Thymus (tissue), 11 donors: Measurements from ENCODE around the gene LRP1B. TPM values are rescaled to one million over a fixed set of nuclear protein-coding genes. Genes with fewer than 3 reads are reported as not detected.

Experiments used
- DNase-seq, 9 donors: peaks; one replicate each; pipeline ENCODE4 v3.0.0-alpha.2; 2013; ENCODE audit warnings: low spot score in 9 of 9, low read depth in 6 of 9, missing footprints in 1 of 9
- H3K27ac ChIP-seq, 2 donors: one replicate each; pipeline ENCODE4 v1.5.1; 2013; ENCODE audit warnings: control low read depth in 1 of 2, low read depth in 1 of 2, low read length in 1 of 2, mild to moderate bottlenecking in 1 of 2, moderate library complexity in 1 of 2
- H3K27me3 ChIP-seq, 2 donors: one replicate each; pipeline ENCODE4 v1.5.1; 2013; ENCODE audit warnings: low read length in 1 of 2; ENCODE audit not compliant: control insufficient read depth in 2 of 2, insufficient read depth in 1 of 2
- H3K36me3 ChIP-seq, 2 donors: one replicate each; pipeline ENCODE4 v1.5.1; 2013; ENCODE audit warnings: low read length in 1 of 2, mild to moderate bottlenecking in 1 of 2, moderate library complexity in 1 of 2; ENCODE audit not compliant: control insufficient read depth in 2 of 2, insufficient read depth in 2 of 2
- H3K4me1 ChIP-seq, 2 donors: one replicate each; pipeline ENCODE4 v1.5.1; 2013; ENCODE audit warnings: low read length in 2 of 2; ENCODE audit not compliant: control insufficient read depth in 2 of 2, insufficient read depth in 2 of 2
- H3K4me3 ChIP-seq, 2 donors: one replicate each; pipeline ENCODE4 v1.5.1; 2013; ENCODE audit warnings: low read length in 2 of 2, control low read depth in 1 of 2, mild to moderate bottlenecking in 1 of 2
- H3K9me3 ChIP-seq, 2 donors: one replicate each; pipeline ENCODE4 v1.5.1; 2013; ENCODE audit warnings: low read length in 1 of 2, mild to moderate bottlenecking in 1 of 2; ENCODE audit not compliant: control insufficient read depth in 2 of 2, insufficient read depth in 1 of 2
- WGBS: extraction: QIAGEN DNeasy Blood & Tissue Kit; methylation state at CpG from one replicate; pipeline ENCODE4 v1.1.7; 2013; 5-methylcytosine and 5-hydroxymethylcytosine counted together
- polyA plus RNA-seq: library from polyadenylated mRNA; stranded (reverse); fragments of 200-250 nt; gene quantifications from one replicate; pipeline ENCODE4 v1.2.3, GENCODE V29; 2013
- total RNA-seq: library from RNA; stranded (reverse); fragments of 120-200 nt; gene quantifications from one replicate; pipeline ENCODE4 v1.2.4, GENCODE V29; 2013
- donor health status: healthy.

Gene LRP1B
- total and polyA plus RNA-seq, 2 donors, result 0.18 to 0.28 TPM

- no peaks in the 10 kb centered on the region for H3K9me3 ChIP-seq
- H3K4me3 ChIP-seq, result no peak overlapping the region
- DNase-seq, result no peak
- no peak overlapping the region for H3K27ac ChIP-seq
- 90% methylated on average over 1 of the region's 1 CpG for WGBS
- no peaks in the 10 kb centered on the region for H3K4me1 ChIP-seq
- no peaks in the 10 kb centered on the region for H3K27me3 ChIP-seq
- H3K36me3 ChIP-seq, result no peaks in the 10 kb centered on the region
Measured at GRCh38 chr2:142061733-142062132, 69.1 kb downstream of the LRP1B start.

GRCh38 chr2:142058149-142058548 is 72.7 kb downstream of the LRP1B start:
- Histone ChIP-seq H3K4me3 (no peak overlapping the region), H3K9me3 (no peaks in the 10 kb centered on the region), H3K27me3 (no peaks in the 10 kb centered on the region), H3K36me3 (no peaks in the 10 kb centered on the region), H3K4me1 (no peaks in the 10 kb centered on the region), H3K27ac (no peak overlapping the region)
- no peak for DNase-seq
- 82% methylated on average over 4 of the region's 4 CpGs for WGBS

- 94% methylated on average over 3 of the region's 3 CpGs for WGBS
Measured at GRCh38 chr2:142056784-142057183, 74.0 kb downstream of the LRP1B start.

GRCh38 chr2:142052220-142052863 is 78.5 kb downstream of the LRP1B start:
- WGBS, result 67% methylated on average over 5 of the region's 5 CpGs
- no peaks in the 10 kb centered on the region for H3K36me3 ChIP-seq
- DNase-seq, result no peak

More at GRCh38 chr2:142056784-142057183, 74.0 kb downstream of the LRP1B start:
- Histone ChIP-seq H3K27ac (no peak overlapping the region), H3K36me3 (no peaks in the 10 kb centered on the region), H3K27me3 (no peaks in the 10 kb centered on the region), H3K4me3 (no peak overlapping the region), H3K9me3 (no peaks in the 10 kb centered on the region), H3K4me1 (no peaks in the 10 kb centered on the region)
- DNase-seq, result no peak

GRCh38 chr2:142048581-142048980 is 82.2 kb downstream of the LRP1B start:
- Histone ChIP-seq H3K27me3 (no peaks in the 10 kb centered on the region), H3K9me3 (no peaks in the 10 kb centered on the region), H3K27ac (no peak overlapping the region), H3K4me1 (no peaks in the 10 kb centered on the region), H3K4me3 (no peak overlapping the region), H3K36me3 (no peaks in the 10 kb centered on the region)
- no peak for DNase-seq
- WGBS, result 95% methylated on average over 1 of the region's 1 CpG

More at GRCh38 chr2:142052220-142052863, 78.5 kb downstream of the LRP1B start:
- no peaks in the 10 kb centered on the region for H3K4me1 ChIP-seq
- H3K4me3 ChIP-seq, result no peak overlapping the region
- no peak overlapping the region for H3K27ac ChIP-seq
- H3K27me3 ChIP-seq, result no peaks in the 10 kb centered on the region
- no peaks in the 10 kb centered on the region for H3K9me3 ChIP-seq

- DNase-seq, result no peak
- no peaks in the 10 kb centered on the region for H3K4me1 ChIP-seq
- no peaks in the 10 kb centered on the region for H3K36me3 ChIP-seq
- no peaks in the 10 kb centered on the region for H3K27me3 ChIP-seq
- H3K27ac ChIP-seq, result no peak overlapping the region
- H3K4me3 ChIP-seq, result no peak overlapping the region
- 96% methylated on average over 4 of the region's 4 CpGs for WGBS
- H3K9me3 ChIP-seq, result no peaks in the 10 kb centered on the region
Measured at GRCh38 chr2:142045641-142046040, 85.2 kb downstream of the LRP1B start.

- Histone ChIP-seq H3K4me1 (no peaks in the 10 kb centered on the region), H3K27me3 (no peaks in the 10 kb centered on the region), H3K27ac (no peak overlapping the region), H3K36me3 (no peaks in the 10 kb centered on the region), H3K4me3 (no peak overlapping the region), H3K9me3 (no peaks in the 10 kb centered on the region)
- no peak for DNase-seq
- 85% methylated on average over 3 of the region's 3 CpGs for WGBS
Measured at GRCh38 chr2:142044197-142044596, 86.6 kb downstream of the LRP1B start.

GRCh38 chr2:142042536-142043199 is 88.1 kb downstream of the LRP1B start:
- DNase-seq, result no peak
- Histone ChIP-seq H3K4me3 (no peak overlapping the region), H3K36me3 (no peaks in the 10 kb centered on the region), H3K27ac (no peak overlapping the region), H3K4me1 (no peaks in the 10 kb centered on the region), H3K27me3 (no peaks in the 10 kb centered on the region), H3K9me3 (no peaks in the 10 kb centered on the region)
- WGBS, result 92% methylated on average over 1 of the region's 1 CpG

- no peaks in the 10 kb centered on the region for H3K4me1 ChIP-seq
- H3K9me3 ChIP-seq, result no peaks in the 10 kb centered on the region
- H3K36me3 ChIP-seq, result no peaks in the 10 kb centered on the region
- no peak overlapping the region for H3K4me3 ChIP-seq
- 94% methylated on average over 6 of the region's 6 CpGs for WGBS
- no peaks in the 10 kb centered on the region for H3K27me3 ChIP-seq
- H3K27ac ChIP-seq, result no peak overlapping the region
- DNase-seq, result no peak
Measured at GRCh38 chr2:142041996-142042395, 88.8 kb downstream of the LRP1B start.
